GM19395 (cell line): ENCODE measurements around the gene HDAC11.
"Not testable (repeated sequence)": the region's sequence is repeated elsewhere in the genome, so short reads cannot be mapped to it uniquely, and the experiment has no call there.

ENCODE experiments used
- ATAC-seq: cut with Tn5 transposase; IDR thresholded peaks from one replicate; pipeline ENCODE4 v1.9.1; 2021; ENCODE audit warnings: mild to moderate bottlenecking, moderate library complexity; ENCODE audit not compliant: unreplicated experiment

The HDAC11 gene

DNA sequence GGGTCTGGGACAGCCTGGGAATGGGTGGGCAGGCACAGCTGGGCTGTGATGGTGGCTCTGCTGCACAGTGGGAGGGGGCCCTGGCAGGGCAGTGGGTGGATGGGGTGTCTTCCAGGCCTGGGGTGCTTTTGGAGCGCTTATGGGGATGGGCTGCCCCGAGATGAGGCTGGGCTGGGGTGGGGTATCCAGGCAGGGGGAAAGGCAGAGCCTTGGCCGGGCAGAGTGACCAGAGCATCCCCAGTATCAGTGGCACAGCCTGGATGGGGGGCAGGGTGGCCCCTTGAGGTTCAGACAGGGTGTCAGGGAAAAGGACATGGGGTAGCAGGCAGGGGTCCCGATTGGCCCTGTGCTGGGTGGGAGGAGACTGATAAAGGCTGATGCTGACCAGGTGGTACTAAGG is 26.6 kb downstream of the HDAC11 start:
- ATAC-seq, result no peak

DNA sequence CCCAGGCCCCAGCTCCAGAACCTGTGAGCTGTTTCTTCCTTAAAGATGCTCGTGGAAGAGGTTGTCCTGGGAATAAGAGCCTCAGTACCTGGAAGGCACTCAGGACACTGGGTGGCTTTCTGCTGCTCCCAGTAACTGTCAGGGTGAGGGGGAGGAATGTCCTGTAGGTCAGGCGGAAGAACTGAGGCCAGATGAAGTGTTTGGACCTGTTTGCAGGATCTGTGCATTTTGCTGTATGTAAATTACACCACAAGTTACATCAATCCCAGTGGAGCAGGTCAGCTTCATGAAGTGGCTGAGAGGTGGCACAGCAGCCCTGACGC is 27.1 kb downstream of the HDAC11 start:
- no peak for ATAC-seq

DNA sequence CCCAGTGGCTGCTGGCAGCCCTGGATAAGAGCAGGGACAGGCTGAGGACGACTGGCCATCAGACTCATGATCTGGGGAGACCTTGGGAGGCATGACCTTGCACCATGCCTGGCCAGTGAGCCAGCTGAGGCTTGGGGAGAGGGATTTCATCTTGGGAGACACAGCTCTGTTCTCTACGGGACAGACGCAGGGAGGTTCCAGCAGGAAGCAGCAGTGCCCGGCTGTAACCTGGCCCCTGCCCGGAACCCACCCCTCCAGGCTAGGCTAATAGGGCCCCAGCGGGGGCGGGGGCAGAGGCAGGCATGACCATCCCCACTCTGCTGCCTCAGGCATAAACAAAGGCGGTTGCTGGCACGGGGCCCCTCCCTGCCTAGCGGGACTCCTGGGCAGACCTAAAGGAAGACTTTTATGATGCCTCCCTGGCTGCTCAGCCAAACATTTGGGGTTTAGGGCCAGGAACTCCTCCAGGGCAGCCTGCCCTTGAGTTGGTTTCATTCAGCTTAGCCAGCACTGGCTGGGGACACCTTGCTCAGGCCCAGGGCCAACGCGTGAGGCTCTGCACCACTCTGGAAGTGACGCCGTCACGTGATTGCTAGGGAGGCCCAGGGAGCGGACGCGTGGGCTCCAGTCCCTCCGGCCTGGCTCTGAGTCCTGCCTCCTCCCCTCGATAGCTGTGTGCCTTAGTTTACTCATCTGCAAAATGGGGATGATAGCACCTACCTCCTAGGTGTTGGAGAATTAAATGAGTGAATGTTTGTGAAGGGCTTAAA is 27.6 kb downstream of the HDAC11 start:
- ATAC-seq, result no peak

DNA sequence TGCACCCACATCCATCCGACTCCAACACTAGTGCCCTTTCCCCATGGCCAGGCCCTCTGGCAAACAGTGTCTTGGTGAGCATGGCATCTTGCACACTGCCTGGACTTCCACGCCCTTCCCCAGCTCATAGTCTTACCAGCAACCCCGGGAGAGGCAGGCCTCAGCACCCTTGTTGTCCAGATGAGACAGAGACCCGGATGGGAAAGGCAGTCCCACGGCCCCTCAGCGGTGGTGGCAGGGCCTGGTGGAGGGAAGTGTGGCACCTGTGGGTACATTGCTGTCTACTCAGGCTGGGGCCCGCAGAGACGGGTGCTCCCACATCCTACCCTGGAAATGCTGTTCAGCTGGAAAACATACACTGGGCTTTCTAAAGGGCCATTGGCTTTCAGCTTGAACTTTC is 28.4 kb downstream of the HDAC11 start:
- no peak for ATAC-seq

DNA sequence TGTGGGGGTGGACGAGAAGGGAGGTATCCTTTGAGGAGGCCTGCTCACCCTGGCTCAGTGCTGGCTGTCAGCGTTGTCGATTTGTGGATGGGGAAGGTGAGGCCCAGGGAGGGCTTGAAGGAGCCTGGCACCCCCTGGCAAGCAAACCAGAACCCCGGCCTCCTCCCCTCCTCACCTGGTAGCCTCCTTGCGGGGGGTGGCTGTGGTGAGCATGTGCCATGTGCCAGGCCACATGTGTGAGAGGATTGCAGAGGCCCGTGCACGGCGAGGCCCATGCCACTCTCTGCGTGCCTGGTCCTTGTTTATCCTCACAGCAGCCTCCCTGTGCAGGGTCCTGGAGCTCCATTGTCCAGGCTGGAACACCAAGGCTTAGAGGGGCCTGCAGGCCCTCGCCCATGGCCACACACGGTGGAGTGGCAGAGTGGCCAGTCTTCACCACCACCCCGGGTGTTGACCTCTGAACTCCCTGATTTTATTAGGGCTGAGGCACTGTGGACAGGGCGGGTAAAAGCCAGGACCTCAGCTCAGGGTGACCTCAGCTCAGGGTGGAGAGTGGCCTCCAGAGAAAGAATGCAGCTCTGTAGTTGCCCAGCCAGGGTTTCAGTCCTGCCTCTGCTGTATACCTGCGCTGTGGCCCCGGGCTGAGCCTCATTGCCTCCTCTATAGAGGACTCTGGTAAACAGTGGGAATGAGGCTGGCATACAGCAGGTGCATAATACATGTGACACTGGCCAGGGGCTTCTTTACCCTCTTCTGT is 29.1 kb downstream of the HDAC11 start:
- ATAC-seq, result no peak

DNA sequence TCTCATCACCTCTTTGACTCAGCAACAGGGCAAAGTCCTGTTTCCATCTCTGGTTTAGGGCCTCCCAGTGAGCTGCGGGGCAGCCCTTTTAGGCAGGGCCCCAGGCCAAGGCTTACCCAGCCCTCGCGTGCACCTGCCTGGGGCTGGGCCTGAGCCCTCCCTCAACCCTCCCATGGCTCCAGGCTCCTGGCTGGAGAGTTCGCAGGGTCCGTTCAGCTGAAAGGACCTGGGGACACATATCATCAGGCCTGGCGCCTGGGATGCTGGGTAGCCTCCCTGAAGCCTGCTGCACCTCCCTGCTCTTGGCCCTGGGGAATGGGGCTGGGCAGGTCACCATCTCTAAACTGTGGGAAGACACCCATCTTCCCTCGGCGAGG is 29.7 kb downstream of the HDAC11 start:
- no peak for ATAC-seq

DNA sequence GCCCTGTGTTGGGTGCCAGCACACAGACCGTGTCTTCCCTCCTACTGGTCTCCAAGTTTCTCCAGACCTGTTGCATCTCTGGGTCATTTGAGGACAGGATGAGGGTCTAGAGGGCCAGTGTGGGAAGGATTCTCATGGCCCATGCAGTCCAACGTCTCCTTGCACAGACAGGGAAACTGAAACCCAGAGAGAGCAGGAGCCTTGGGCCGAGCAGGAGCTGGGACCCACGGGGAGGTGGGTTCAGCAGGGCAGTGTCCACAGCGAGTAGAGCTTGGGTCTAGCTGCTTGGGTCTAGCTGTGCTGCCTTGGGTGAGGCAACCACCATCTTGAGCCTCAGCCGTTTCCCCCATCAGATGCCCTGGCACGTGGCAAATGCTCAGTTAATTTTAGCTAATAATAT is 32.3 kb downstream of the HDAC11 start:
- ATAC-seq, result no peak

DNA sequence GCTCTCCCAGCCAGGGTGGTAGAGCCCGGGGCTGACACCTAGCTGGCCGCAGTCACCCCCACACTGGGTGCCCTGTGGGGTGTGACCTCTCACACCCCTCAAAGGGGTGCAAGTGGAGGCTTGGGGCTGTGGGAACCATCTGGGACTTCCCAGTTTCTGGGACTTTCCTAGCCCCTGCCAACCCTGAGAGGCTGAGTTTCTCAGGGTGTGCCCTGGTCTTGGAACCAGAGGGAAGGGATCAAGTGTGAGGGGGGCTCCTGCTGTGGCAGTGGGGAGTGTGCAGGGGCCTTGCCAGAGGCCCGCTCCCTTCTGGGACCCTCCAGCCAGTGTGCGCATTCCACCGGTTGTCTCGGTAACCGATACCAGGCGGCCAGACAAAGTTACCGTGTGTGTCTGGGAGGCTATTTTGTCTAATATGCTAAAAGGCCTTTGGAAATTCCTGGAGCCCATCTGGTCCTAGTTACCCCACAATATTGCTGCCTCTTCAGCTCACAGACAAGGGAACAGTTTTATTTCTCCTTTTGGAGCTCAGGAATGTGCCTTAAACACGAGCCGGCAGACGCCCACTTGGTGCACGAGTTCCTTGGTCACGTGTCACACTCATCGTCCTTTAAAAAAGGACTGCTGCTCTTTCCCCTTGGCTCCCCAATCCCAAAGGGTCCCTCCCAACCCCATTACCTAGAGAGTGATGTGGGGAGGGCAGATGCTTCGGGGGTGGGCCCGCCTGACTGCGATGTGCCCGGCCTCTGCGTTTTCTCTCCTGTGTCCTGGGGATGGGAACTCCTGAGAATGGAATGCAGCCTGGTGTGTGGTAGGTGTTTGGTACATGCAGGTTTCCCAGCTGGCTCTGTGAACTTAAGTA is 33.2 kb downstream of the HDAC11 start:
- ATAC-seq, result no peak

DNA sequence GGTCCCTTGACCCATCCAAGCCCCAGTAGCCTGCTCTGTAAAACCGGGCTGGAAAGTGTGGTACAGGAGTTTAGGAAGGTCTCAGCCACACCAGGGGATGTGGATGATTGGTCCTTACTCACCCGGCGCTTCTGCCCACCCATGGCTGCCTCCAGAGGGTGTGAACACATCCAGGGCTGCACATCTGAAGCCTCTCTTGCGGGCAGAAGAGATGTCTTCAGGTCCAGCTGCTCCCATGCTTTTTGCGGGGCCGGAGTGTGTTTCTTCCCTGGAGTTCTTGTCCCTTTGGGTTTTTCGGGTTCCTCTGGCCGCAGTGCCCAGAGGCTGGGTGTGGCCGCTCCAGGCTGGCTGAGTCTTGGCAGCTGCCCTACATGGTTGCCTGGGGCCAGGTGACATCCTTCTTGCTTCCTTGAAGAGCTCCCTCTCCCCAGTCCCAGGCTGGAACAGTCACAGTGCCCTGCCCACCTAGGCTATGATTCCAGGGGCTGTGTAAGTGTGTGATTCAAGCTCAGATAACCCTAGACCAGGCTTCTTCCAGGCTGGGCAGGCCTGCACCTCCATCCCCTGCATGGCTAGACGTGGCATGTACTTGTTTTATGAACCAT is 33.9 kb downstream of the HDAC11 start:
- no peak for ATAC-seq

DNA sequence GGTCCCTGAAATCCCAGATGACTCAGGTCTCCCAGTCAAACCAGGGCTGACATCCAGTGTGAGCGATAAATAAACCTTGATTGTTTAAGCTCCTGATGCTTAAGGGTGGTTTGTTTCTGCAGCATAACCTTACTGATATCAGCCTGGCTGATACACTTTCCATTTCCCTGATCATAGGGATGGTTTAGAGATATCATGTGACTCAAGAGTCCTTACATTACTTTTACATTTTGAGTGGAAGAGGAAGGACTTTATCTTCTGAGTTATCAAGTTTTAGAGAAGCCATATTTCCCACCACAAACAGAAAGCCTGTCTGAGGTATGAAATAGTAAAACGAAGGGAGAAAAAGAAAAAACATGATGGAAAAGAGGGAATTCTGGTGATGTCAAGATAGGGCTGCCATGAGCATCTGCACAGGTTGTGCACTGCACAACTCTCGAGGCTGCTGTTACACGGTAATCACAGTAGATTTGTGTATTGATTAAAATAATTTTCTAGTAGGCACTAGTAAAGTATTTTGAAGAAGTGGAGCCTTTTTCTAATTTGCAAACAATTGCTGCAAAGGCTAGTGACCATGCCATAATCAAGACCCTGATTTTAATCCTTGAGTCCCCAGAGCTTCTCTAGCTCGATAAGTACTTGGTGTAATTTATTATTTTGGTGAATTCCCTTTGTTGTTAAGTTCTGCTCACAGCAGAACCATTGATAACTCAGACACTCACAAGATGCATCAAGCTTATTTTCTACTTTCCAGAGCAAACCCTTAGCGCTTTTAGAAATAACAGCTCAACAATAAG is 34.7 kb downstream of the HDAC11 start:
- ATAC-seq, result no peak

DNA sequence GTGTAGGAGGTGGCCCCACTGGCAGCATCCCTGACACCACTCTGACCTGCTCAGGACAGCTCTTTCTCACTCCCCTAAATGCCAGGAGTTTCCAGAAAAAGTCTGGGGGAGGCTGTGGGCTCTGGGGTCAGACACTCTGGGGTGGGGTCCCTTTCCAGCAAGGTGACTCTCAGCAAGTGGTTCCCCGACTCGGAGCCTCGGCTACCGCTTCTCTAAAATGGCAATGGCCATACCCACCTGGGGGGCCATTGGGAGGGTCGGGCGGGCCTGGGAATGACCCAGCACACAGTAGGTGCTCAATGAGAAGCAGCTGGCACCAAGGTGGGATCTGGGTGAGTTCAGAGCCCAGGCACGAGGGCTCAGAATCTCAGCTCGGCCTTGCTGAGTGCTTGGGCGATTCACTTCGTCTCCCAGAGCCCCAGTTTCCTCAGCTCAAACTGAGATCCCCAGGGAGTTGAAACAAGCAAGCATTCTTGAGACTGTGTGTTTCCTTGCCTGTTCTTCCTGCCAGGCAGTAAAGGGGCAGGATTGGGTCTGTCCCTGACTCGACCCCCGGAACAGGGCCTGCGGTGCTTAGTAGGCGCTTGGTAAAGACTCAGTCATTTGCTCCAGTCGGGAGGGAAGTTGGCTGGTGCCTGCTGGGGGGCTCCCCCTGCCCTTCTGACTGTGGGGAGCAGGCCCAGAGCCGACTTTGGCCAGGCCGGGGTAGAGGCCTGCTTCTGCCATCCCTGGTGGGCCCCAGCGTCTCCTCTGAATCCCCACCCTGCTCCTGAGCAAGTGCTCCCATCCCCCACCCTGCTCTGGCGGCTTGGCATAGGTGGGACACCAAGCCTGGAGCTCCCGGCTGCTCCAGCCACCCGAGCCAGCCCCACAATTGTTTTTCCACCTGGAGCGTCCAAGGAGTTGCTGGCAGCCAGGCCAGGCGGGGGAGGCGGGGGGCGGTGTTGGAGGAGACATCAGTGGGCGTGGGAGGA is 36.0 kb downstream of the HDAC11 start:
- no peak for ATAC-seq

DNA sequence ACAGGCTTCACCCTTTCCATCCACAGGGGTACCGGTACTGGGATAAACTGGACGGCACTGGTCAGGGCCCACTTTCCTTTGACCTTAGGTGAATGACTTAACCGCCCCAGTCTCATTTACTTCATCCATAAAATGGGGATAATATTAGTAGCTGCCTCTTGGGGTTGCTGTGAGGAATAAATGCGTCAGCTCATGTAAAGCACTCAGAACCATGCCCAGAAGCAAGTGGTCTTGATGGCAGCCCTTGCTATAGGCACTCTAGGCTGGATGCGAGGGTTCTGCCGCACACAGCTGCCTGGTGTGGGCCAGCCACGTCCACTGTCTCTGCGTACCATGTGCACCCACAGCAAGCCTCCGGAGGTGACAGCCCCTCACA is 36.6 kb downstream of the HDAC11 start:
- ATAC-seq, result no peak

DNA sequence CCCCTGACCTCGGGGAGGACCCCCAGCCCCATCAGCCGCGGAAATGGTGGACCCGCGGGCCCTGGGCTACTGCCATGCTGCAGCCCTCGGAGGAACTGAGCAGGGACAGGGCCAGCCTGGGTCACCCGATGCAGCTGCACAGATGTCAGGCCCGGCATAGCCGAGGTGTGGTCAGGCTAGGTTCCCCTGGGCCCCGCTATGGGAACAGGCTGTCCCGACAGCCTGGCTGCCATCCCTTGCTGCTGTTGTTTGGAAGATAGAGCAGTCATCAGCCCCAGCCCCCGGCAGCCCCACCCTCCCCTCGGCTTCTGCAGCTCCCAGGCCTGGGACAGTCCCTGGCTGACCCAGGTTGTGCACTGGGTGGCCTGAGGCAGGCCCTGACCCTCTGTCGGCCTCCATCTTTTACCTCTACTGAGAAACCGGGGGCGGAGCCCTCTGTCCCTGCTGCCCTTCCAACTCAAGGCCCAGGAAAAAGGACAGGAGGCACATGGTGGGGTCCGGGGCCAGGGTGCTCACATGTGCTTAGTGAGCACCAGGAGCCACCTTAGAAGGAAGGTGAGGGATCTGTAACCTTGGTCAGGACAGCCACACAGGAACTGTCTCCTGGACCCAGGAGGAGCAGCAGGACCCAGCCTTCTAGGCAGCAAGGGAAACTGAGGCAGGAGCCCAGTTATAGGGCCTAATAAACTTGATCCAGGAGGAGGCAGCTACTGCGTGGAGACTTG is 37.3 kb downstream of the HDAC11 start:
- no peak for ATAC-seq

DNA sequence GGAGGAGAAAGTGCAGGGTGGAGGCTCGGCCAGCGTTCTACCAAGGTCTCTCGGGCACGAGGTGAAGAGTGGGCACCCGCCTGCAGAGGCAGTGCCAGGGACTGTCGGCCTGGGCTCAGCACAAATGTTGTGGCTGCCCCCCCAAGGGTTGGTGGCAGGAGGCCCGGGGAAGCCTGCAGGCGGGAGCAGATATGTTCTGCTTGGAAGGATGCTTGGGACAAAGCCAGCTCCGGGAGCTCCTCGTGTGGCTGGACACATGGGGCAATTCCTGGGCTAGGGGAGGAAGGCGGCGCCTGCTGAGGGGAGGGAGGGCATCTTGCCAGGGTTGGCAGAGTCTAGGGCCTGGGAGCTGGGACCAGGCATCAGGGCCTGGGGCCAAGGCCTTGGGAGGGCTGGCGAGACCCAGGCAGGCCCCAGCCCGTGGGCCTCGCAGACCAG is 38.4 kb downstream of the HDAC11 start:
- ATAC-seq, result no peak

DNA sequence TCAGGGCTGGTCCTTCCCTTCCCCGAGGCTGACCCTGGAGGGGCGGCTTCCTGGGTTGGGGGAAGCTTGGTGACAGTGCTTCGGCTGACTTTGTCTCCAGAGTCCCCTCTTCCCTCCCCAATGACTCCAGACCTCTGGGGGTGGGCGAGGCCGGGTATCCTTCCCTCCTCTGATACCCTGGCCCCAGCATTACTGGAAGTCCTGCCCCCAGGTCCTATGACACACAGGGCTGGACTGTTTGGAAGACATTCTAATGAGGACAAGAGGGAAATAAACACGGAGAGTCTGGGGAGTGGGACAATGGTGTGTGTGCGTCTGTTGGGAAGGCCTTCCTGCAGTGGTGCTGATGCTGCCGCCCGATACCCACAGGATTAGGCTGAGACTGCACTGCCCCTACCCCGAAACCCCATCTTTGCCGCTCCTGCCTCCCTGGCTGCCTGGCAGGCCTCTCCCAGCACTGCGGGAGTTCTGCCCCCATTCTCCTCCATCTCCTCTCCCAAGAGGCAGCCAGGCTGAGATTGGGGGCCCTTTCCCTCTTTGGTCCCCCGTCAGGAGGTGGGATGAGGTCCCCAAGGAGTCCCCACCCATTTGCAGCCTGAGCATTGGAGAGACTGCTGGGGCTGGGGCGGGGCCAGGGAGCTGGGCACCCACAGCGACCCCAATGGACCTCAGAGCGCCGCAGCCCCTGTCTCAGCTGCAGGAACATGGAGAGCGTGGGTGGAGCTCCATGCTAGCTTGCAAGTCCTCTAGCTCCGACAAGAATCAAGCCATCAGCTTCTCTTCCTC is 39.1 kb downstream of the HDAC11 start:
- ATAC-seq, result no peak

DNA sequence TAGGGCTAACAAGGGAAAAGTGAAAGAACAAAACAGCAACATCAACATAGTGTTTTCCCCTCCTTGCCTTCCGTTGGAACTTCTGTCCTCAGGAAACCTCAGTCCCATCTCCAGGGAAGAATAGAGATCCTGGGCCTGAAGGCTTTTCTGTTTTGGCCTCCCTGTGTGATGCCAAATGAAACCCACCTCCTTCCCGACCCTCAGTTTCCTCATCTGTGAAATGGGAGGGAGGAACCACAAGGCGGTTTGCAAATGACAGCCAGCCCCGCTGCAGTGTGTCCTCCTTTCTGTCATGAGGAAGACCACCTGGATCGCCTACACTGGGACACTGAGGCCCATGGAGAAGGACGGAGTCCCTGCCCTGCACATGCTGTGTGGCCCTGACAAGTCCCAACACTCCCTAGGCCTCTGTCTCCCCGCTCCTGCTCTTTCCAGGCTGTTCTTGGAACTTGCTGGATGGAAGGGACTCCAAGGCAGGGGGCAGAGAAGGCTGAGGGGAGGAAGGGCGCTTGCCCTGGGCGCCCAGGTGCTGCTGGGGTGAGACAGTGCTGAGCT is 40.3 kb downstream of the HDAC11 start:
- ATAC-seq, result no peak

DNA sequence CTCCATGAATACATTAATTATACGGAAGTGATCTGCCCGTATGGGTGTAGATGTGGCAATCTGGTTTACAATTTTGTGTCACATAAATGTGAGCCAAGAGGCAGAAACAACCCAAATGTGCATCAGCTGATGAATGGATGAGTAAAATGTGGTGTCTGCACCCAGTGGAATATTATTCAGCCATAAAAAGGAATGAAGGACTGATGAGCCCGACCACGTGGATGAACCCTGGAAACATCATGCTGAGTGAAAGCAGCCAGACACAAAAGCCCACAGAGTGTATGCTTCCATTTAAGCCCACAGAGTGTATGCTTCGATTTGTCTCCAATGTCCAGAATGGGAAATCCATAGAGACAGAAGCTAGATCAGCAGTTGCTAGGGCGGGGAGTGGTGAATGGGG is 41.2 kb downstream of the HDAC11 start:
- no peak for ATAC-seq

DNA sequence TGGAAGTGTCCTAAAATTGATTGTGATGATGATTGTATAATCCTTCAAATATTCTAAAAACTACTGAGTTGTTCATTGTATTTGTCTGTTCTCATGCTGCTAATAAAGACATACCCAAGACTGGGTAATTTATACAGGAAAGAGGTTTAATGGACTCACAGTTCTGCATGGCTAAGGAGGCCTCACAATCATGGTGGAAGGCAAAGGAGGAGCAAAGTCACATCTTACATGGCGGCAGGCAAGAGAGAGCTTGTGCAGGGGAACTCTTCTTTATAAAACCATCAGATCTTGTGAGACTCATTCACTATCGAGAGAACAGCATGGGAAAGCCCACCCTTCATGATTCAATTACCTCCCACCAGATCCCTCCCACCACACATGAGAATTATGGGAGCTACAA is 41.6 kb downstream of the HDAC11 start:
- not testable (repeated sequence) for ATAC-seq
